ENCODE measurements around the gene MLXIPL. TPM values are rescaled to one million over a fixed set of nuclear protein-coding genes. Genes with fewer than 3 reads are reported as not detected.
A peak's percentile ranks its signal among the peaks of the same experiment; 100 is the strongest.
"Not testable (repeated sequence)": the region's sequence is repeated elsewhere in the genome, so short reads cannot be mapped to it uniquely, and the experiment has no call there.

Gene MLXIPL
- total RNA-seq, 3 donors from 2014 or later = 10.4 to 109 (median 21.3) TPM

- no peak for DNase-seq (ENCODE audit: low spot score in 2 of 2)
- intact Hi-C loops (cut with DNase I; ENCODE audit: low total_unique reads) = no loop called here
- no peaks in the 10 kb centered on the region for H3K9me3 ChIP-seq
- TF ChIP-seq POLR2A (IDR thresholded peaks at IDR 0.05) = no peak
- no peak for TF ChIP-seq POLR2AphosphoS5 (IDR thresholded peaks at IDR 0.05)
- TF ChIP-seq CTCF (IDR thresholded peaks at IDR 0.05) = no peak
- peak overlapping the region in 1 of 3 donors; percentile 97 for H3K4me3 ChIP-seq
- H3K27ac ChIP-seq = no peak overlapping the region
- no peaks in the 10 kb centered on the region for H3K27me3 ChIP-seq
- no peaks in the 10 kb centered on the region for H3K4me1 ChIP-seq
- H3K36me3 ChIP-seq = no peaks in the 10 kb centered on the region
Observed at GRCh38 chr7:73669288-73669701, 45.0 kb upstream of the MLXIPL start.

- no peak for TF ChIP-seq POLR2A (IDR thresholded peaks at IDR 0.05)
- TF ChIP-seq POLR2AphosphoS5 (IDR thresholded peaks at IDR 0.05) = no peak
- TF ChIP-seq CTCF (IDR thresholded peaks at IDR 0.05) = no peak
- intact Hi-C loops (cut with DNase I; ENCODE audit: low total_unique reads) = no loop called here
- no peaks in the 10 kb centered on the region for H3K36me3 ChIP-seq
- H3K27ac ChIP-seq = no peak overlapping the region
- no peak for DNase-seq (ENCODE audit: low spot score in 2 of 2)
- H3K4me3 ChIP-seq = peak overlapping the region; percentile 44 to 97 (median 72)
- no peaks in the 10 kb centered on the region for H3K9me3 ChIP-seq
- no peaks in the 10 kb centered on the region for H3K27me3 ChIP-seq
- H3K4me1 ChIP-seq = no peaks in the 10 kb centered on the region
Observed at GRCh38 chr7:73668886-73669230, 44.5 kb upstream of the MLXIPL start.

- intact Hi-C loops (cut with DNase I; ENCODE audit: low total_unique reads) = no loop called here
- H3K36me3 ChIP-seq = no peaks in the 10 kb centered on the region
- H3K9me3 ChIP-seq = peaks cover 0 to 2% of the 10 kb centered on the region in 2 donors
- no peak for DNase-seq (ENCODE audit: low spot score in 2 of 2)
- TF ChIP-seq POLR2A (IDR thresholded peaks at IDR 0.05) (no peak), POLR2AphosphoS5 (IDR thresholded peaks at IDR 0.05) (no peak), CTCF (IDR thresholded peaks at IDR 0.05) (no peak)
- H3K27me3 ChIP-seq = no peaks in the 10 kb centered on the region
- H3K4me3 ChIP-seq = peak overlapping the region; percentile 44 to 97 (median 72)
- no peaks in the 10 kb centered on the region for H3K4me1 ChIP-seq
- peak overlapping the region; percentile 35 to 40 for H3K27ac ChIP-seq
Observed at GRCh38 chr7:73668103-73668885, 44.0 kb upstream of the MLXIPL start.

- H3K36me3 ChIP-seq = no peaks in the 10 kb centered on the region
- H3K27ac ChIP-seq = peak within 1 kb of the TSS; percentile 35 to 40
- DNase-seq (ENCODE audit: low spot score in 2 of 2) = peak; percentile 76 to 93
- H3K9me3 ChIP-seq = peaks cover 7 to 10% of the 10 kb centered on the region in 2 donors
- peak within 1 kb of the TSS; percentile 44 to 97 (median 72) for H3K4me3 ChIP-seq
- no peaks in the 10 kb centered on the region for H3K4me1 ChIP-seq
- no peaks in the 10 kb centered on the region for H3K27me3 ChIP-seq
- TF ChIP-seq CTCF (IDR thresholded peaks at IDR 0.05) (peak in 2 of 3 donors; percentile 10 to 99), POLR2AphosphoS5 (IDR thresholded peaks at IDR 0.05) (peak in 1 of 3 donors; percentile 36), POLR2A (IDR thresholded peaks at IDR 0.05) (no peak)
- intact Hi-C loops (cut with DNase I; ENCODE audit: low total_unique reads) = no loop called here
Observed at GRCh38 chr7:73667344-73668102, 43.2 kb upstream of the MLXIPL start, which contains the start of gene VPS37D. VPS37D (plus strand) TSS chr7:73667831; CDS start chr7:73667959, 128 bp downstream.

- no peaks in the 10 kb centered on the region for H3K36me3 ChIP-seq
- intact Hi-C loops (cut with DNase I; ENCODE audit: low total_unique reads) = no loop called here
- no peaks in the 10 kb centered on the region for H3K27me3 ChIP-seq
- peaks cover 7 to 10% of the 10 kb centered on the region in 2 donors for H3K9me3 ChIP-seq
- no peak overlapping the region for H3K27ac ChIP-seq
- H3K4me3 ChIP-seq = no peak overlapping the region
- no peaks in the 10 kb centered on the region for H3K4me1 ChIP-seq
- TF ChIP-seq POLR2A (IDR thresholded peaks at IDR 0.05) = no peak
- DNase-seq (ENCODE audit: low spot score in 2 of 2) = no peak
Observed at GRCh38 chr7:73663033-73663432, 38.7 kb upstream of the MLXIPL start.

GRCh38 chr7:73660594-73660993, 36.3 kb upstream of the MLXIPL start:
- H3K27me3 ChIP-seq; H3K4me3 ChIP-seq; H3K4me1 ChIP-seq; H3K36me3 ChIP-seq; H3K27ac ChIP-seq; DNase-seq (ENCODE audit: low spot score in 2 of 2); intact Hi-C loops (cut with DNase I; ENCODE audit: low total_unique reads): not testable (repeated sequence)
- peaks cover 7 to 10% of the 10 kb centered on the region in 2 donors for H3K9me3 ChIP-seq

Measured in breast epithelium (tissue), 4 donors.